ENCODE results near the gene TMC3. TPM values are rescaled to one million over a fixed set of nuclear protein-coding genes. Genes with fewer than 3 reads are reported as not detected.

Gene TMC3
- total and polyA plus RNA-seq, 9 of the 15 experiments (the other 6 are each of a cell fraction or from before 2014, with no cell fraction given) = 0.01 to 0.14 TPM; not detected in 7

DNA sequence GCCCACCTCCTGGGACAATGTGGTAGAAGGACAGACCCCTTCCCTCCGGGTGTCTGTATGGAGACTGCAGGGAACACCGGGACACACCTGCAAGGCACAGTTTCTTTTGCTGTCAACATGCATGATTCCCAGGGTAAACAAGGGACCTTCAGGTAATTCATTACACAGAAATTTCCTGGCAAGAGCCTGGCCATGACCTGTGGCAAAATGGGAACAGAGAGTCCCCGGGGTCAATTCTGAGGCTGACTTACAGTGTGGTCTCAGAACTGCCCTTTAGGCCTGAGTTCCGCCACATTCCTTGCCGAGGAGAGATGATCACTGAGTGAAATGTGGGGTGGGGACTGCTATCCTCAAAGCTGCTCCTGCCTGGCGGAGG, 56.4 kb downstream of the TMC3 start (continued):
- TF ChIP-seq, protein P1, sequence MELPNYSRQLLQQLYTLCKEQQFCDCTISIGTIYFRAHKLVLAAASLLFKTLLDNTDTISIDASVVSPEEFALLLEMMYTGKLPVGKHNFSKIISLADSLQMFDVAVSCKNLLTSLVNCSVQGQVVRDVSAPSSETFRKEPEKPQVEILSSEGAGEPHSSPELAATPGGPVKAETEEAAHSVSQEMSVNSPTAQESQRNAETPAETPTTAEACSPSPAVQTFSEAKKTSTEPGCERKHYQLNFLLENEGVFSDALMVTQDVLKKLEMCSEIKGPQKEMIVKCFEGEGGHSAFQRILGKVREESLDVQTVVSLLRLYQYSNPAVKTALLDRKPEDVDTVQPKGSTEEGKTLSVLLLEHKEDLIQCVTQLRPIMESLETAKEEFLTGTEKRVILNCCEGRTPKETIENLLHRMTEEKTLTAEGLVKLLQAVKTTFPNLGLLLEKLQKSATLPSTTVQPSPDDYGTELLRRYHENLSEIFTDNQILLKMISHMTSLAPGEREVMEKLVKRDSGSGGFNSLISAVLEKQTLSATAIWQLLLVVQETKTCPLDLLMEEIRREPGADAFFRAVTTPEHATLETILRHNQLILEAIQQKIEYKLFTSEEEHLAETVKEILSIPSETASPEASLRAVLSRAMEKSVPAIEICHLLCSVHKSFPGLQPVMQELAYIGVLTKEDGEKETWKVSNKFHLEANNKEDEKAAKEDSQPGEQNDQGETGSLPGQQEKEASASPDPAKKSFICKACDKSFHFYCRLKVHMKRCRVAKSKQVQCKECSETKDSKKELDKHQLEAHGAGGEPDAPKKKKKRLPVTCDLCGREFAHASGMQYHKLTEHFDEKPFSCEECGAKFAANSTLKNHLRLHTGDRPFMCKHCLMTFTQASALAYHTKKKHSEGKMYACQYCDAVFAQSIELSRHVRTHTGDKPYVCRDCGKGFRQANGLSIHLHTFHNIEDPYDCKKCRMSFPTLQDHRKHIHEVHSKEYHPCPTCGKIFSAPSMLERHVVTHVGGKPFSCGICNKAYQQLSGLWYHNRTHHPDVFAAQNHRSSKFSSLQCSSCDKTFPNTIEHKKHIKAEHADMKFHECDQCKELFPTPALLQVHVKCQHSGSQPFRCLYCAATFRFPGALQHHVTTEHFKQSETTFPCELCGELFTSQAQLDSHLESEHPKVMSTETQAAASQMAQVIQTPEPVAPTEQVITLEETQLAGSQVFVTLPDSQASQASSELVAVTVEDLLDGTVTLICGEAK (IDR thresholded peaks at IDR 0.05) = no peak
- TF ChIP-seq, protein P1 (CRISPR knock-in tag; IDR thresholded peaks at IDR 0.05) = no peak
- TF ChIP-seq NR2C1 (IDR thresholded peaks at IDR 0.05) = no peak
- TF ChIP-seq NR2C1 (tag; IDR thresholded peaks at IDR 0.05) = no peak
- no peak for TF ChIP-seq ZBTB11 (CRISPR knock-in tag; IDR thresholded peaks at IDR 0.05)
- no peak for TF ChIP-seq NBN (IDR thresholded peaks at IDR 0.05; ENCODE audit: low read depth)
- TF ChIP-seq CREM (IDR thresholded peaks at IDR 0.05; ENCODE audit: low read depth) = no peak
- TF ChIP-seq USF1 (CRISPR knock-in tag; IDR thresholded peaks at IDR 0.05) = no peak
- TF ChIP-seq, protein P2, sequence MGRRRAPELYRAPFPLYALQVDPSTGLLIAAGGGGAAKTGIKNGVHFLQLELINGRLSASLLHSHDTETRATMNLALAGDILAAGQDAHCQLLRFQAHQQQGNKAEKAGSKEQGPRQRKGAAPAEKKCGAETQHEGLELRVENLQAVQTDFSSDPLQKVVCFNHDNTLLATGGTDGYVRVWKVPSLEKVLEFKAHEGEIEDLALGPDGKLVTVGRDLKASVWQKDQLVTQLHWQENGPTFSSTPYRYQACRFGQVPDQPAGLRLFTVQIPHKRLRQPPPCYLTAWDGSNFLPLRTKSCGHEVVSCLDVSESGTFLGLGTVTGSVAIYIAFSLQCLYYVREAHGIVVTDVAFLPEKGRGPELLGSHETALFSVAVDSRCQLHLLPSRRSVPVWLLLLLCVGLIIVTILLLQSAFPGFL (CRISPR knock-in tag; IDR thresholded peaks at IDR 0.05) = no peak
- TF ChIP-seq NFE2L1 (tag; IDR thresholded peaks at IDR 0.05; ENCODE audit: borderline replicate concordance, low read depth) = no peak
